Endothelial cell of umbilical vein (primary cell): ENCODE measurements around the gene HOXD4. TPM values are rescaled to one million over a fixed set of nuclear protein-coding genes. Genes with fewer than 3 reads are reported as not detected.

Experiments
- BruUV-seq: library from RNA; stranded (reverse); fragments of 400-500 nt; replicated peaks from 2 replicates; lab custom pipeline; 2021; lab: Mats Ljungman, UMichigan
- CTCF ChIA-PET: fragments of 300-600, 350-600 bp; sonication (Branson Sonifier 250); formaldehyde crosslinking; loops from one replicate; lab custom pipeline; 2021; ENCODE audit warnings: antibody characterized with exemption, inconsistent platforms; lab: Charles Lee
- POLR2A ChIA-PET: fragments of 300-600, 350-600 bp; sonication (Branson Sonifier 250); formaldehyde crosslinking; loops from one replicate; lab custom pipeline; 2021; ENCODE audit warnings: antibody characterized with exemption, inconsistent platforms; lab: Charles Lee
- DNase-seq: peaks from one replicate; pipeline ENCODE4 v3.0.0-alpha.2; 2011; ENCODE audit warnings: low read depth, low spot score
- FAIRE-seq: peaks from 2 replicates; lab custom pipeline; 2011; peaks lifted over from hg19 to GRCh38; lab: Jason Lieb, UNC
- H2AFZ ChIP-seq: 2 replicates; pipeline ENCODE4 v1.6.0; 2012; ENCODE audit warnings: low read depth, low read length, control low read depth, inconsistent platforms
- H3K27ac ChIP-seq: 2 replicates; pipeline ENCODE4 v1.5.1; 2011; ENCODE audit warnings: low read depth, mild to moderate bottlenecking, control low read depth, low read length, moderate library complexity; ENCODE audit not compliant: insufficient read depth
- H3K27me3 ChIP-seq, 2 experiments: 2 replicates each; pipeline versions ENCODE4 v1.6.0 to v1.6.1; 2011; ENCODE audit warnings: low read length in 2 of 2, mixed read lengths in 1 of 2; ENCODE audit not compliant: control insufficient read depth in 2 of 2, insufficient read depth in 2 of 2
- H3K36me3 ChIP-seq, 2 experiments: 2 replicates in 1 of 2; 3 replicates in 1 of 2; pipeline ENCODE4 v1.5.1; 2011; ENCODE audit warnings: low read length in 2 of 2, mild to moderate bottlenecking in 1 of 2, moderate library complexity in 1 of 2; ENCODE audit not compliant: control insufficient read depth in 2 of 2, insufficient read depth in 2 of 2; ENCODE audit errors: extremely low read depth in 1 of 2
- H3K4me1 ChIP-seq: 3 replicates; pipeline ENCODE4 v1.5.1; 2011; ENCODE audit warnings: mild to moderate bottlenecking, low read length; ENCODE audit not compliant: control insufficient read depth, insufficient read depth; ENCODE audit errors: extremely low read depth
- H3K4me2 ChIP-seq: 2 replicates; pipeline ENCODE4 v1.6.1; 2011; ENCODE audit warnings: low read length, control low read depth, mixed read lengths; ENCODE audit not compliant: insufficient read depth
- H3K4me3 ChIP-seq, 3 experiments: fragments of 200-600 bp in 1 of 3; sonication (generic), shearing (Covaris generic) in 1 of 3; replicated peaks in 1 of 3; 2 replicates each; pipeline ENCODE4 v1.5.1; 2011 to 2016; ENCODE audit warnings: control low read depth in 3 of 3, low read length in 3 of 3, mild to moderate bottlenecking in 2 of 3, inconsistent platforms in 1 of 3, low read depth in 1 of 3, moderate library complexity in 1 of 3; ENCODE audit not compliant: insufficient read depth in 1 of 3
- H3K79me2 ChIP-seq: 2 replicates; pipeline ENCODE4 v1.6.0; 2012; ENCODE audit warnings: low read length, inconsistent platforms; ENCODE audit not compliant: control insufficient read depth, insufficient read depth
- H3K9ac ChIP-seq: replicated peaks from 2 replicates; pipeline ENCODE3; 2011; ENCODE audit warnings: low read length, control low read depth; ENCODE audit not compliant: insufficient read depth; ENCODE audit errors: extremely low read depth
- H3K9me1 ChIP-seq: replicated peaks from 3 replicates; pipeline ENCODE4 v1.6.0; 2011; ENCODE audit warnings: mild to moderate bottlenecking, low read length; ENCODE audit not compliant: control insufficient read depth, insufficient read depth; ENCODE audit errors: extremely low read depth
- H3K9me3 ChIP-seq: replicated peaks from 2 replicates; pipeline ENCODE4 v1.5.1; 2012; ENCODE audit warnings: low read length, inconsistent platforms; ENCODE audit not compliant: control insufficient read depth, insufficient read depth
- H4K20me1 ChIP-seq: replicated peaks from 2 replicates; pipeline ENCODE3; 2011; ENCODE audit warnings: mild to moderate bottlenecking, low read length; ENCODE audit not compliant: control insufficient read depth, insufficient read depth; ENCODE audit errors: extremely low read depth
- EZH2 ChIP-seq: IDR thresholded peaks from 2 replicates; pipeline ENCODE4 v1.6.1; 2012; ENCODE audit warnings: borderline replicate concordance, low read depth, mild to moderate bottlenecking, moderate library complexity, low read length, inconsistent platforms; ENCODE audit not compliant: severe bottlenecking
- FOS ChIP-seq: IDR thresholded peaks from 2 replicates; pipeline ENCODE4 v1.6.1; 2011; ENCODE audit warnings: mild to moderate bottlenecking, low read length, moderate library complexity, borderline replicate concordance; ENCODE audit not compliant: insufficient read depth
- GATA2 ChIP-seq: IDR thresholded peaks from 2 replicates; pipeline ENCODE4 v1.7.0; 2011; ENCODE audit warnings: low read depth, mild to moderate bottlenecking, moderate library complexity, mixed read lengths, low read length; ENCODE audit not compliant: insufficient read length, insufficient read depth
- JUN ChIP-seq: IDR thresholded peaks from 2 replicates; pipeline ENCODE4 v1.6.1; 2011; ENCODE audit warnings: borderline replicate concordance, low read depth; ENCODE audit not compliant: insufficient read length, insufficient read depth
- MYC ChIP-seq: IDR thresholded peaks from one replicate; pipeline ENCODE4 v1.6.1; 2011; ENCODE audit warnings: mild to moderate bottlenecking, low read depth, low read length
- POLR2A ChIP-seq: IDR thresholded peaks from 2 replicates; pipeline ENCODE4 v1.6.1; 2012; ENCODE audit warnings: low read depth, mild to moderate bottlenecking, control low read depth, low read length
- POLR2AphosphoS5 ChIP-seq: IDR thresholded peaks from 2 replicates; pipeline ENCODE4 v1.6.1; 2012; ENCODE audit warnings: low read depth, mild to moderate bottlenecking, control low read depth, low read length, moderate library complexity; ENCODE audit not compliant: insufficient read depth
- dilution Hi-C: fragments of 300-500 bp; cut with MboI; formaldehyde crosslinking; loops from one replicate; pipeline ENCODE4 v1.15.0; 2019; ENCODE audit warnings: low sequenced_read_pairs; ENCODE audit not compliant: extremely low pct_ligation_motif_present
- intact Hi-C: fragments of 100-400 bp; cut with micrococcal nuclease; formaldehyde crosslinking; loops from one replicate; pipeline ENCODE4 v1.10.0; 2022
- polyA plus RNA-seq, 4 experiments: library from polyadenylated mRNA; depleted of rRNA in 3 of 4; stranded (reverse) in 3 of 4; unstranded in 1 of 4; fragments of >200 nt; gene quantifications; 2 replicates each; pipeline versions ENCODE4 v1.2.1 to v1.2.3, GENCODE V29; 2011 to 2012; ENCODE audit warnings: missing spikeins in 1 of 4
- total RNA-seq: library from RNA; stranded (reverse); gene quantifications from 2 replicates; pipeline ENCODE4 v1.2.3, GENCODE V29; 2021
- TF ChIP-seq, protein P1 (sequence below), 2 donors: IDR thresholded peaks; 1 replicate in 1 of 2; 2 replicates in 1 of 2; pipeline ENCODE4 v1.5.1; 2011; ENCODE audit warnings: low read length in 2 of 2, mild to moderate bottlenecking in 2 of 2, moderate library complexity in 2 of 2, control low read depth in 1 of 2, inconsistent platforms in 1 of 2, low read depth in 1 of 2; ENCODE audit not compliant: insufficient read depth in 1 of 2; ENCODE audit errors: extremely low read depth in 1 of 2
- TF ChIP-seq, protein P2 (sequence below): IDR thresholded peaks from 2 replicates; pipeline ENCODE4 v1.6.1; 2011; ENCODE audit not compliant: insufficient read depth, insufficient read length

HOXD4 gene
- total and polyA plus RNA-seq, 2 donors (not counting 3 experiments of a cell fraction or from before 2014, with no cell fraction given), result 7.6 to 13.7 TPM

GRCh38 chr2:176182671-176183070, 31.3 kb downstream of the HOXD4 start:
- TF ChIP-seq FOS (no peak), POLR2AphosphoS5 (no peak), GATA2 (no peak), EZH2 (no peak), JUN (no peak), MYC (no peak), POLR2A (no peak)
- TF ChIP-seq, protein P1, sequence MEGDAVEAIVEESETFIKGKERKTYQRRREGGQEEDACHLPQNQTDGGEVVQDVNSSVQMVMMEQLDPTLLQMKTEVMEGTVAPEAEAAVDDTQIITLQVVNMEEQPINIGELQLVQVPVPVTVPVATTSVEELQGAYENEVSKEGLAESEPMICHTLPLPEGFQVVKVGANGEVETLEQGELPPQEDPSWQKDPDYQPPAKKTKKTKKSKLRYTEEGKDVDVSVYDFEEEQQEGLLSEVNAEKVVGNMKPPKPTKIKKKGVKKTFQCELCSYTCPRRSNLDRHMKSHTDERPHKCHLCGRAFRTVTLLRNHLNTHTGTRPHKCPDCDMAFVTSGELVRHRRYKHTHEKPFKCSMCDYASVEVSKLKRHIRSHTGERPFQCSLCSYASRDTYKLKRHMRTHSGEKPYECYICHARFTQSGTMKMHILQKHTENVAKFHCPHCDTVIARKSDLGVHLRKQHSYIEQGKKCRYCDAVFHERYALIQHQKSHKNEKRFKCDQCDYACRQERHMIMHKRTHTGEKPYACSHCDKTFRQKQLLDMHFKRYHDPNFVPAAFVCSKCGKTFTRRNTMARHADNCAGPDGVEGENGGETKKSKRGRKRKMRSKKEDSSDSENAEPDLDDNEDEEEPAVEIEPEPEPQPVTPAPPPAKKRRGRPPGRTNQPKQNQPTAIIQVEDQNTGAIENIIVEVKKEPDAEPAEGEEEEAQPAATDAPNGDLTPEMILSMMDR (IDR thresholded peaks at IDR 0.05; ENCODE audit: extremely low read depth in 1 of 2, insufficient read depth in 1 of 2, low read depth in 1 of 2, low read length in 2 of 2), result no peak
- TF ChIP-seq, protein P2, sequence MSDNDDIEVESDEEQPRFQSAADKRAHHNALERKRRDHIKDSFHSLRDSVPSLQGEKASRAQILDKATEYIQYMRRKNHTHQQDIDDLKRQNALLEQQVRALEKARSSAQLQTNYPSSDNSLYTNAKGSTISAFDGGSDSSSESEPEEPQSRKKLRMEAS, result no peak
- no peaks in the 10 kb centered on the region for H3K9me1 ChIP-seq
- dilution Hi-C loops, result no loop called here
- DNase-seq (peak; percentile 9), FAIRE-seq (no peak)
- no peaks in the 10 kb centered on the region for H3K9me3 ChIP-seq
- H3K79me2 ChIP-seq, result peaks cover 2% of the 10 kb centered on the region
- no peak overlapping the region for H3K9ac ChIP-seq
- no peak overlapping the region for H3K4me3 ChIP-seq
- POLR2A ChIA-PET, result no interaction called here
- H2AFZ ChIP-seq, result no peak overlapping the region
- BruUV-seq, result no TSS peak
- no peak overlapping the region for H3K4me2 ChIP-seq
- no peaks in the 10 kb centered on the region for H4K20me1 ChIP-seq
- H3K27ac ChIP-seq, result no peak overlapping the region
- peaks cover 25% of the 10 kb centered on the region for H3K4me1 ChIP-seq
- intact Hi-C loops, result no loop called here
- H3K27me3 ChIP-seq, result no peaks in the 10 kb centered on the region
- H3K36me3 ChIP-seq, result no peaks in the 10 kb centered on the region
- CTCF ChIA-PET, result interaction anchor here (1.0 to 6.6 kb wide), 2 partner anchors 273 to 372 kb away, joined by 3 to 58 read pairs; no protein-coding TSS in a partner anchor
